GM23248 (cell line): Measurements from ENCODE around the gene AIF1. TPM values are rescaled to one million over a fixed set of nuclear protein-coding genes. Genes with fewer than 3 reads are reported as not detected.

Experiments
- DNase-seq: peaks from one replicate; pipeline ENCODE4 v3.0.0-alpha.2; 2015
- H2AFZ ChIP-seq: fragments of 200-600 bp; sonication (generic); 2 replicates; pipeline ENCODE4 v1.6.1; 2016; ENCODE audit warnings: antibody characterized with exemption
- H3F3A ChIP-seq: fragments of 200-600 bp; sonication (generic); 2 replicates; pipeline ENCODE4 v1.6.1; 2016; ENCODE audit warnings: mild to moderate bottlenecking, antibody characterized with exemption, mixed run types; ENCODE audit not compliant: insufficient read depth
- H3K27ac ChIP-seq: fragments of 200-600 bp; sonication (generic); 2 replicates; pipeline ENCODE4 v1.5.1; 2016; ENCODE audit warnings: mild to moderate bottlenecking
- H3K27me3 ChIP-seq: fragments of 200-600 bp; sonication (generic); replicated peaks from 2 replicates; pipeline ENCODE4 v1.6.1; 2016; ENCODE audit warnings: mild to moderate bottlenecking; ENCODE audit not compliant: insufficient read depth
- H3K36me3 ChIP-seq: fragments of 200-600 bp; sonication (generic); 2 replicates; pipeline ENCODE4 v1.6.1; 2016; ENCODE audit warnings: low read depth, mild to moderate bottlenecking
- H3K4me1 ChIP-seq: fragments of 200-600 bp; sonication (generic); 2 replicates; pipeline ENCODE4 v1.6.1; 2016; ENCODE audit warnings: mild to moderate bottlenecking; ENCODE audit not compliant: insufficient read depth
- H3K4me2 ChIP-seq: fragments of 200-600 bp; sonication (generic); one replicate; pipeline ENCODE4 v1.6.1; 2016; ENCODE audit warnings: mild to moderate bottlenecking; ENCODE audit not compliant: unreplicated experiment
- H3K4me3 ChIP-seq: fragments of 200-600 bp; sonication (generic); 2 replicates; pipeline ENCODE4 v1.5.1; 2016; ENCODE audit warnings: mild to moderate bottlenecking
- H3K79me2 ChIP-seq: fragments of 200-600 bp; sonication (generic); 2 replicates; pipeline ENCODE4 v1.6.1; 2016; ENCODE audit warnings: mild to moderate bottlenecking; ENCODE audit not compliant: insufficient read depth
- H3K9ac ChIP-seq: fragments of 200-600 bp; sonication (generic); 2 replicates; pipeline ENCODE4 v1.6.1; 2016; ENCODE audit warnings: mild to moderate bottlenecking
- H3K9me2 ChIP-seq: fragments of 200-600 bp; sonication (generic); 2 replicates; pipeline ENCODE4 v1.6.1; 2016; ENCODE audit warnings: mixed run types, mild to moderate bottlenecking, moderate library complexity; ENCODE audit not compliant: insufficient read depth
- H3K9me3 ChIP-seq: fragments of 200-600 bp; sonication (generic); one replicate; pipeline ENCODE4 v1.6.1; 2017; ENCODE audit warnings: low read depth
- H4K20me1 ChIP-seq: fragments of 200-600 bp; sonication (generic); 2 replicates; pipeline ENCODE4 v1.6.0; 2016; ENCODE audit not compliant: insufficient read depth
- EZH2 ChIP-seq: fragments of 200-600 bp; sonication (generic); IDR thresholded peaks from 2 replicates; pipeline ENCODE4 v1.6.1; 2018; ENCODE audit warnings: antibody characterized with exemption, mild to moderate bottlenecking; ENCODE audit not compliant: insufficient read depth, poor library complexity, severe bottlenecking
- EZH2phosphoT487 ChIP-seq: fragments of 200-600 bp; sonication (generic); IDR thresholded peaks from 2 replicates; pipeline ENCODE4 v1.6.1; 2018; ENCODE audit warnings: antibody characterized with exemption, moderate library complexity, mild to moderate bottlenecking, low read depth; ENCODE audit not compliant: insufficient read depth
- WGBS, 2 experiments: methylation state at CpG; one replicate each; pipeline ENCODE4 v1.1.6; 2015 to 2017; ENCODE audit warnings: low lambda C conversion rate in 2 of 2, low coverage in 1 of 2; ENCODE audit errors: missing lambda C conversion rate in 2 of 2; 5-methylcytosine and 5-hydroxymethylcytosine counted together
- in situ Hi-C: fragments of 300-500 bp; cut with MboI; formaldehyde crosslinking; loops from 2 replicates; pipeline ENCODE4 v1.15.0; 2020
- microRNA-seq: library from miRNA; unstranded; fragments of <30 nt; microRNA quantifications from one replicate; pipeline ENCODE4, GENCODE V29; 2016; ENCODE audit warnings: borderline number of aligned reads
- polyA plus RNA-seq: library from polyadenylated mRNA; unstranded; fragments of >200 nt; fragmentation: Nextera tagmentation; extraction: Ambion mirVana; gene quantifications from 2 replicates; pipeline ENCODE4 v1.2.1, GENCODE V29; 2016
- small RNA-seq: library from RNA; depleted of rRNA; stranded (forward); fragments of <200 nt; gene quantifications from one replicate; pipeline ENCODE3, GENCODE V24; 2014; ENCODE audit warnings: low read depth, low replicate concordance
- total RNA-seq: library from RNA; depleted of rRNA; stranded (reverse); fragments of >200 nt; shearing (Covaris generic); gene quantifications from 2 replicates; pipeline ENCODE4 v1.2.3, GENCODE V29; 2014; rRNA removed

Gene AIF1
- total and polyA plus RNA-seq, 2 experiments from 2014 or later: not detected

- Histone ChIP-seq H3K4me3 (peak within 1 kb of the TSS; percentile 89), H3K79me2 (peaks cover 82% of the 10 kb centered on the region), H3K9me2 (no peaks in the 10 kb centered on the region), H3K27me3 (no peaks in the 10 kb centered on the region), H3K4me2 (peak within 1 kb of the TSS; percentile 93), H4K20me1 (no peaks in the 10 kb centered on the region), H3K9ac (peak within 1 kb of the TSS; percentile 93), H3K4me1 (peaks cover 20% of the 10 kb centered on the region), H3K9me3 (no peaks in the 10 kb centered on the region), H3K27ac (peak within 1 kb of the TSS; percentile 87), H3K36me3 (peaks cover 17% of the 10 kb centered on the region), H3F3A (peaks cover 38% of the 10 kb centered on the region), H2AFZ (peak within 1 kb of the TSS; percentile 71)
- TF ChIP-seq EZH2phosphoT487 (no peak), EZH2 (no peak)
- 1% methylated on average over 39 of the region's 39 CpGs for WGBS, 2 experiments
- in situ Hi-C loops: no loop called here
- DNase-seq: peak; percentile 95
Observed at GRCh38 chr6:31664790-31665500, 49.9 kb downstream of the AIF1 start, which contains the start of gene GPANK1. Gene GPANK1 (minus strand): TSS chr6:31664997. CDS start chr6:31664478, 519 bp downstream.

GRCh38 chr6:31665501-31666336, 50.7 kb downstream of the AIF1 start, which contains the start of gene CSNK2B:
Gene CSNK2B (plus strand): TSS chr6:31666080. CDS start chr6:31666832, 752 bp downstream.
- no peak for TF ChIP-seq EZH2phosphoT487
- TF ChIP-seq EZH2: no peak
- in situ Hi-C loops: no loop called here
- peak; percentile 99 for DNase-seq
- H3K4me1 ChIP-seq: peaks cover 20% of the 10 kb centered on the region
- no peaks in the 10 kb centered on the region for H3K9me3 ChIP-seq
- H4K20me1 ChIP-seq: no peaks in the 10 kb centered on the region
- whole genome bisulfite sequencing, 2 experiments: 0 to 1% methylated on average over 37 to 63 of the region's 63 CpGs
- H3K4me3 ChIP-seq: peak within 1 kb of the TSS; percentile 89
- H3K79me2 ChIP-seq: peaks cover 83% of the 10 kb centered on the region
- H3K27ac ChIP-seq: peak within 1 kb of the TSS; percentile 87
- no peaks in the 10 kb centered on the region for H3K9me2 ChIP-seq
- peak within 1 kb of the TSS; percentile 71 for H2AFZ ChIP-seq
- H3K27me3 ChIP-seq: no peaks in the 10 kb centered on the region
- peaks cover 38% of the 10 kb centered on the region for H3F3A ChIP-seq
- peak within 1 kb of the TSS; percentile 93 for H3K4me2 ChIP-seq
- peak within 1 kb of the TSS; percentile 93 for H3K9ac ChIP-seq
- peaks cover 21% of the 10 kb centered on the region for H3K36me3 ChIP-seq

- peaks cover 21% of the 10 kb centered on the region for H3K36me3 ChIP-seq
- no peaks in the 10 kb centered on the region for H4K20me1 ChIP-seq
- H3K9me2 ChIP-seq: no peaks in the 10 kb centered on the region
- WGBS, 2 experiments: 0 to 2% methylated on average over 14 to 15 of the region's 15 CpGs
- DNase-seq: peak; percentile 65
- TF ChIP-seq EZH2phosphoT487: no peak
- TF ChIP-seq EZH2: no peak
- peak overlapping the region; percentile 90 for H3K4me2 ChIP-seq
- H3F3A ChIP-seq: peaks cover 32% of the 10 kb centered on the region
- peak overlapping the region; percentile 54 for H2AFZ ChIP-seq
- peak overlapping the region; percentile 78 for H3K27ac ChIP-seq
- H3K27me3 ChIP-seq: no peaks in the 10 kb centered on the region
- no peaks in the 10 kb centered on the region for H3K9me3 ChIP-seq
- H3K4me1 ChIP-seq: peaks cover 15% of the 10 kb centered on the region
- in situ Hi-C loops: no loop called here
- H3K4me3 ChIP-seq: peak overlapping the region; percentile 89
- peak overlapping the region; percentile 93 for H3K9ac ChIP-seq
- peaks cover 77% of the 10 kb centered on the region for H3K79me2 ChIP-seq
Observed at GRCh38 chr6:31666337-31666965, 51.4 kb downstream of the AIF1 start.

Small RNA genes within 50 kb of the gene (microRNA-seq; reads per million reads assigned to microRNA genes)
- gene MIR6832: not detected

Small RNA genes within 50 kb of the gene (small RNA-seq; reads per million reads assigned to genes)
- gene MIR6832 (not detected), gene RF00019 (not detected), gene SNORA38 (2.9 reads per million, percentile 72 among the genes with 10 or more reads in this experiment), gene UQCRHP1 (not detected)

Other genes with a start within 250 kb of the AIF1 start
Only the 30 nearest of the 35 such genes appear.
- gene MICB, start 117.1 kb upstream of the AIF1 start, total RNA-seq: 4.1 and 4.9 TPM in 2 replicates
- 3.7 and 4.2 TPM in 2 replicates for gene MICB, start 117.1 kb upstream of the AIF1 start, polyA plus RNA-seq
- gene MCCD1, start 86.3 kb upstream of the AIF1 start, total RNA-seq: not detected in 2 replicates
- not detected in 2 replicates for gene MCCD1, start 86.3 kb upstream of the AIF1 start, polyA plus RNA-seq
- gene DDX39B, start 73.2 kb upstream of the AIF1 start, total RNA-seq: 319 and 415 TPM in 2 replicates
- 197 and 204 TPM in 2 replicates for gene DDX39B, start 73.2 kb upstream of the AIF1 start, polyA plus RNA-seq
- 0.89 and 1.8 TPM in 2 replicates for gene ATP6V1G2, start 68.6 kb upstream of the AIF1 start, total RNA-seq
- 2.8 and 3.5 TPM in 2 replicates for gene ATP6V1G2, start 68.6 kb upstream of the AIF1 start, polyA plus RNA-seq
- gene NFKBIL1, start 67.6 kb upstream of the AIF1 start, total RNA-seq: 20.4 and 22.9 TPM in 2 replicates
- 12.3 and 15.0 TPM in 2 replicates for gene NFKBIL1, start 67.6 kb upstream of the AIF1 start, polyA plus RNA-seq
- not detected in 2 replicates for gene LTA, start 42.9 kb upstream of the AIF1 start, total RNA-seq
- gene LTA, start 42.9 kb upstream of the AIF1 start, polyA plus RNA-seq: not detected in 2 replicates
- not detected in 2 replicates for gene TNF, start 39.7 kb upstream of the AIF1 start, total RNA-seq
- gene TNF, start 39.7 kb upstream of the AIF1 start, polyA plus RNA-seq: 0.11 TPM in 1 of 2 replicates, not detected in the other
- gene LTB, start 32.8 kb upstream of the AIF1 start, total RNA-seq: not detected in 2 replicates
- 0.23 TPM in 1 of 2 replicates, not detected in the other for gene LTB, start 32.8 kb upstream of the AIF1 start, polyA plus RNA-seq
- not detected in 2 replicates for gene LST1, start 29.0 kb upstream of the AIF1 start, total RNA-seq
- gene LST1, start 29.0 kb upstream of the AIF1 start, polyA plus RNA-seq: not detected in 2 replicates
- not detected in 2 replicates for gene NCR3, start 22.2 kb upstream of the AIF1 start, total RNA-seq
- not detected in 2 replicates for gene NCR3, start 22.2 kb upstream of the AIF1 start, polyA plus RNA-seq
- gene PRRC2A, start 5.5 kb downstream of the AIF1 start, total RNA-seq: 46.0 and 50.5 TPM in 2 replicates
- 42.5 and 47.2 TPM in 2 replicates for gene PRRC2A, start 5.5 kb downstream of the AIF1 start, polyA plus RNA-seq
- 161 and 198 TPM in 2 replicates for gene BAG6, start 37.4 kb downstream of the AIF1 start, total RNA-seq
- gene BAG6, start 37.4 kb downstream of the AIF1 start, polyA plus RNA-seq: 88.2 and 90.8 TPM in 2 replicates
- gene APOM, start 40.7 kb downstream of the AIF1 start, total RNA-seq: 0.76 and 3.3 TPM in 2 replicates
- 5.6 and 5.9 TPM in 2 replicates for gene APOM, start 40.7 kb downstream of the AIF1 start, polyA plus RNA-seq
- gene C6orf47, start 45.5 kb downstream of the AIF1 start, total RNA-seq: 20.3 and 28.5 TPM in 2 replicates
- gene C6orf47, start 45.5 kb downstream of the AIF1 start, polyA plus RNA-seq: 19.4 and 19.5 TPM in 2 replicates
- 10.6 and 11.3 TPM in 2 replicates for gene GPANK1, start 49.8 kb downstream of the AIF1 start, total RNA-seq
- 19.3 and 20.0 TPM in 2 replicates for gene GPANK1, start 49.8 kb downstream of the AIF1 start, polyA plus RNA-seq
- 186 and 256 TPM in 2 replicates for gene CSNK2B, start 50.8 kb downstream of the AIF1 start, total RNA-seq
- gene CSNK2B, start 50.8 kb downstream of the AIF1 start, polyA plus RNA-seq: 224 and 229 TPM in 2 replicates
- gene LY6G5B, start 54.7 kb downstream of the AIF1 start, total RNA-seq: 2.7 and 7.5 TPM in 2 replicates
- 3.9 and 5.9 TPM in 2 replicates for gene LY6G5B, start 54.7 kb downstream of the AIF1 start, polyA plus RNA-seq
- gene LY6G5C, start 65.8 kb downstream of the AIF1 start, total RNA-seq: 1.7 TPM in 1 of 2 replicates, not detected in the other
- gene LY6G5C, start 65.8 kb downstream of the AIF1 start, polyA plus RNA-seq: 5.0 and 5.1 TPM in 2 replicates
- gene ABHD16A, start 88.1 kb downstream of the AIF1 start, total RNA-seq: 54.0 and 59.9 TPM in 2 replicates
- 48.0 and 48.5 TPM in 2 replicates for gene ABHD16A, start 88.1 kb downstream of the AIF1 start, polyA plus RNA-seq
- gene LY6G6F, start 91.6 kb downstream of the AIF1 start, total RNA-seq: not detected in 2 replicates
- not detected in 2 replicates for gene LY6G6F, start 91.6 kb downstream of the AIF1 start, polyA plus RNA-seq
- gene LY6G6D, start 100.1 kb downstream of the AIF1 start, total RNA-seq: not detected in 2 replicates
- not detected in 2 replicates for gene LY6G6D, start 100.1 kb downstream of the AIF1 start, polyA plus RNA-seq
- not detected in 2 replicates for gene LY6G6C, start 106.5 kb downstream of the AIF1 start, total RNA-seq
- not detected in 2 replicates for gene LY6G6C, start 106.5 kb downstream of the AIF1 start, polyA plus RNA-seq
- gene MPIG6B, start 108.1 kb downstream of the AIF1 start, total RNA-seq: not detected in 2 replicates
- gene MPIG6B, start 108.1 kb downstream of the AIF1 start, polyA plus RNA-seq: not detected in 2 replicates
- gene DDAH2, start 114.1 kb downstream of the AIF1 start, total RNA-seq: 76.6 and 93.3 TPM in 2 replicates
- gene DDAH2, start 114.1 kb downstream of the AIF1 start, polyA plus RNA-seq: 77.7 and 90.2 TPM in 2 replicates
- gene CLIC1, start 121.3 kb downstream of the AIF1 start, total RNA-seq: 447 and 576 TPM in 2 replicates
- 784 and 791 TPM in 2 replicates for gene CLIC1, start 121.3 kb downstream of the AIF1 start, polyA plus RNA-seq
- 4.3 and 7.1 TPM in 2 replicates for gene MSH5, start 124.8 kb downstream of the AIF1 start, total RNA-seq
- 2.0 and 2.9 TPM in 2 replicates for gene MSH5, start 124.8 kb downstream of the AIF1 start, polyA plus RNA-seq
- gene SAPCD1, start 147.4 kb downstream of the AIF1 start, total RNA-seq: 2.5 TPM in 1 of 2 replicates, not detected in the other
- 0.85 and 1.3 TPM in 2 replicates for gene SAPCD1, start 147.4 kb downstream of the AIF1 start, polyA plus RNA-seq
- 0.54 TPM in 1 of 2 replicates, not detected in the other for gene VWA7, start 162.1 kb downstream of the AIF1 start, total RNA-seq
- gene VWA7, start 162.1 kb downstream of the AIF1 start, polyA plus RNA-seq: 0.37 and 0.56 TPM in 2 replicates
- gene VARS1, start 180.5 kb downstream of the AIF1 start, total RNA-seq: 47.6 and 66.4 TPM in 2 replicates
- 39.1 and 39.8 TPM in 2 replicates for gene VARS1, start 180.5 kb downstream of the AIF1 start, polyA plus RNA-seq
- 32.5 and 40.3 TPM in 2 replicates for gene LSM2, start 191.7 kb downstream of the AIF1 start, total RNA-seq
- 48.4 and 52.3 TPM in 2 replicates for gene LSM2, start 191.7 kb downstream of the AIF1 start, polyA plus RNA-seq